Measurements from ENCODE around the gene SIX2.

- no peak for TF ChIP-seq CTCF (IDR thresholded peaks at IDR 0.05)
- no peak for TF ChIP-seq ZFX (IDR thresholded peaks at IDR 0.05; ENCODE audit: borderline replicate concordance)
These were observed 31.5 kb upstream of the SIX2 start for GRCh38 chr2:45040786-45041185.

Measured in 22Rv1 (cell line).